H9 (cell line): ENCODE data around the gene DDX27. TPM values are rescaled to one million over a fixed set of nuclear protein-coding genes. Genes with fewer than 3 reads are reported as not detected.

Source experiments
- DNase-seq: peaks from one replicate; pipeline ENCODE4 v3.0.0-alpha.2; 2017
- H2AFZ ChIP-seq: one replicate; pipeline ENCODE4 v1.6.1; 2013; ENCODE audit warnings: mild to moderate bottlenecking, low read length, control low read depth, moderate library complexity
- H2AK5ac ChIP-seq: 2 replicates; pipeline ENCODE4 v1.6.1; 2013; ENCODE audit warnings: low read length, control low read depth, mixed read lengths; ENCODE audit not compliant: insufficient read length
- H2BK120ac ChIP-seq: one replicate; pipeline ENCODE4 v1.6.1; 2013; ENCODE audit warnings: low read depth, mild to moderate bottlenecking, low read length, control low read depth, inconsistent platforms; ENCODE audit not compliant: poor library complexity, severe bottlenecking
- H2BK12ac ChIP-seq: 2 replicates; pipeline ENCODE4 v1.6.1; 2013; ENCODE audit warnings: low read length, control low read depth, mixed read lengths, low read depth; ENCODE audit not compliant: insufficient read length
- H2BK15ac ChIP-seq: 2 replicates; pipeline ENCODE4 v1.6.1; 2013; ENCODE audit warnings: low read depth, low read length, control low read depth
- H2BK20ac ChIP-seq: one replicate; pipeline ENCODE4 v1.6.1; 2013; ENCODE audit warnings: low read depth, mild to moderate bottlenecking, low read length, control low read depth, inconsistent platforms; ENCODE audit not compliant: poor library complexity, severe bottlenecking
- H2BK5ac ChIP-seq: 2 replicates; pipeline ENCODE4 v1.6.1; 2013; ENCODE audit warnings: low read length, control low read depth, mixed read lengths; ENCODE audit not compliant: insufficient read length
- H3K14ac ChIP-seq: 2 replicates; pipeline ENCODE4 v1.6.1; 2013; ENCODE audit warnings: low read length, control low read depth; ENCODE audit not compliant: insufficient read depth
- H3K18ac ChIP-seq: 2 replicates; pipeline ENCODE4 v1.6.1; 2013; ENCODE audit warnings: low read depth, mild to moderate bottlenecking, mixed read lengths, low read length, control low read depth; ENCODE audit not compliant: insufficient read length
- H3K23ac ChIP-seq: 2 replicates; pipeline ENCODE4 v1.6.1; 2013; ENCODE audit warnings: low read length, control low read depth, mixed read lengths, low read depth; ENCODE audit not compliant: insufficient read length
- H3K23me2 ChIP-seq: 2 replicates; pipeline ENCODE4 v1.6.1; 2013; ENCODE audit warnings: low read depth, mild to moderate bottlenecking, mixed read lengths, low read length, control low read depth; ENCODE audit not compliant: insufficient read length, poor library complexity, severe bottlenecking
- H3K27ac ChIP-seq: 2 replicates; pipeline ENCODE4 v1.5.1; 2013; ENCODE audit warnings: low read length, control low read depth, mixed read lengths, low read depth; ENCODE audit not compliant: insufficient read length
- H3K27me3 ChIP-seq: 2 replicates; pipeline ENCODE4 v1.6.1; 2013; ENCODE audit warnings: low read length, control low read depth, inconsistent platforms; ENCODE audit not compliant: insufficient read depth
- H3K4ac ChIP-seq: 2 replicates; pipeline ENCODE4 v1.6.1; 2013; ENCODE audit warnings: low read depth, mild to moderate bottlenecking, control low read depth, inconsistent platforms, low read length, moderate library complexity
- H3K4me1 ChIP-seq: 2 replicates; pipeline ENCODE4 v1.6.1; 2013; ENCODE audit warnings: low read length, control low read depth, inconsistent platforms; ENCODE audit not compliant: insufficient read depth
- H3K4me2 ChIP-seq: 2 replicates; pipeline ENCODE4 v1.6.1; 2013; ENCODE audit warnings: low read length, control low read depth, mixed read lengths; ENCODE audit not compliant: insufficient read length, insufficient read depth
- H3K56ac ChIP-seq: 2 replicates; pipeline ENCODE4 v1.6.1; 2013; ENCODE audit warnings: low read depth, mild to moderate bottlenecking, mixed read lengths, low read length, control low read depth; ENCODE audit not compliant: insufficient read length
- H3K79me1 ChIP-seq: 2 replicates; pipeline ENCODE4 v1.6.1; 2013; ENCODE audit warnings: low read depth, mild to moderate bottlenecking, moderate library complexity, low read length, control low read depth, inconsistent platforms; ENCODE audit not compliant: insufficient read depth, poor library complexity, severe bottlenecking
- H3K79me2 ChIP-seq: 2 replicates; pipeline ENCODE4 v1.6.1; 2013; ENCODE audit warnings: low read length, control low read depth, inconsistent platforms; ENCODE audit not compliant: insufficient read depth
- H3K9ac ChIP-seq: 2 replicates; pipeline ENCODE4 v1.6.1; 2013; ENCODE audit warnings: low read length, control low read depth, mixed read lengths; ENCODE audit not compliant: insufficient read length; ENCODE audit errors: extremely low read depth
- H3K9me3 ChIP-seq: one replicate; pipeline ENCODE4 v1.6.1; 2013; ENCODE audit warnings: low read depth, low read length, inconsistent platforms; ENCODE audit not compliant: control insufficient read depth
- H3T11ph ChIP-seq: one replicate; pipeline ENCODE4 v1.6.1; 2013; ENCODE audit warnings: mild to moderate bottlenecking, low read length, control low read depth, inconsistent platforms
- H4K20me1 ChIP-seq: one replicate; pipeline ENCODE4 v1.6.1; 2013; ENCODE audit not compliant: control insufficient read depth, insufficient read length, insufficient read depth
- H4K5ac ChIP-seq: 2 replicates; pipeline ENCODE4 v1.6.1; 2013; ENCODE audit warnings: low read depth, mild to moderate bottlenecking, mixed read lengths, low read length, control low read depth; ENCODE audit not compliant: insufficient read length
- H4K8ac ChIP-seq: replicated peaks from 2 replicates; pipeline ENCODE4 v1.6.1; 2013; ENCODE audit warnings: low read length, control low read depth, mixed read lengths, low read depth; ENCODE audit not compliant: insufficient read length
- H4K91ac ChIP-seq: 2 replicates; pipeline ENCODE4 v1.6.1; 2013; ENCODE audit warnings: low read depth, mild to moderate bottlenecking, moderate library complexity, mixed read lengths, low read length, control low read depth; ENCODE audit not compliant: insufficient read length
- H3K27ac Mint-ChIP-seq, 3 experiments: 2 replicates in 2 of 3; 3 replicates in 1 of 3; pipeline ENCODE4 v1.8.0; 2020 to 2021; ENCODE audit warnings: mixed read lengths in 3 of 3, mild to moderate bottlenecking in 1 of 3, moderate library complexity in 1 of 3
- H3K27me3 Mint-ChIP-seq: 2 replicates; pipeline ENCODE4 v1.8.0; 2021; ENCODE audit warnings: low read depth, mild to moderate bottlenecking, moderate library complexity, mixed read lengths
- H3K36me3 Mint-ChIP-seq, 3 experiments: 2 replicates in 2 of 3; 3 replicates in 1 of 3; pipeline ENCODE4 v1.8.0; 2020 to 2021; ENCODE audit warnings: low read depth in 3 of 3, mixed read lengths in 3 of 3; ENCODE audit not compliant: insufficient read depth in 1 of 3
- H3K4me1 Mint-ChIP-seq, 2 experiments: 2 replicates each; pipeline ENCODE4 v1.8.0; 2020; ENCODE audit warnings: mixed read lengths in 2 of 2
- H3K4me3 Mint-ChIP-seq, 2 experiments: 2 replicates in 1 of 2; 3 replicates in 1 of 2; pipeline ENCODE4 v1.8.0; 2020 to 2021; ENCODE audit warnings: mild to moderate bottlenecking in 2 of 2, mixed read lengths in 2 of 2, moderate library complexity in 1 of 2
- H3K9me3 Mint-ChIP-seq, 2 experiments: 2 replicates in 1 of 2; 3 replicates in 1 of 2; pipeline ENCODE4 v1.8.0; 2020; ENCODE audit warnings: mild to moderate bottlenecking in 2 of 2, mixed read lengths in 2 of 2, moderate library complexity in 1 of 2
- CTCF ChIP-seq: fragments of 200-600 bp; sonication (generic); conservative IDR thresholded peaks from 3 replicates; pipeline ENCODE4 v1.8.0; 2021; ENCODE audit warnings: antibody characterized with exemption, mild to moderate bottlenecking
- WGBS: extraction: QIAGEN DNeasy Blood & Tissue Kit; methylation state at CpG from one replicate; pipeline ENCODE4 v1.1.7; 2013; ENCODE audit warnings: missing lambda C conversion rate, low lambda C conversion rate, mixed read lengths; ENCODE audit not compliant: insufficient read length; ENCODE audit errors: extremely low coverage; 5-methylcytosine and 5-hydroxymethylcytosine counted together
- total RNA-seq: library from RNA; stranded (reverse); gene quantifications from 2 replicates; pipeline ENCODE4 v1.2.1, GENCODE V29; 2021

DDX27 gene
- total RNA-seq, 1 experiment from 2014 or later, result 46.9 TPM

GRCh38 chr20:49286689-49287551, 67.7 kb downstream of the DDX27 start:
- peak overlapping the region; percentile 16 for H3K4me2 ChIP-seq
- no peaks in the 10 kb centered on the region for H3K9me3 ChIP-seq
- H3K9ac ChIP-seq, result no peak overlapping the region
- no peaks in the 10 kb centered on the region for H4K20me1 ChIP-seq
- peaks cover 5% of the 10 kb centered on the region for H3K27me3 Mint-ChIP-seq
- no peak overlapping the region for H2BK120ac ChIP-seq
- no peaks in the 10 kb centered on the region for H3K79me1 ChIP-seq
- peak overlapping the region; percentile 77 to 95 (median 78); a peak in 6 of 7 replicates for H3K27ac Mint-ChIP-seq
- no peak for TF ChIP-seq CTCF
- no peaks in the 10 kb centered on the region for H3K27me3 ChIP-seq
- no peak overlapping the region for H4K91ac ChIP-seq
- no peak overlapping the region for H2AFZ ChIP-seq
- H4K8ac ChIP-seq, result no peak overlapping the region
- H2BK5ac ChIP-seq, result no peak overlapping the region
- peaks cover 74 to 97% (median 91%) of the 10 kb centered on the region in 3 experiments for H3K36me3 Mint-ChIP-seq
- H3K4ac ChIP-seq, result no peak overlapping the region
- peaks cover 0 to 9% of the 10 kb centered on the region in 2 experiments; a peak in 2 of 5 replicates for H3K9me3 Mint-ChIP-seq
- no peak overlapping the region for H3T11ph ChIP-seq
- H4K5ac ChIP-seq, result no peak overlapping the region
- no peak overlapping the region for H2BK20ac ChIP-seq
- peak overlapping the region; percentile 70 for H3K27ac ChIP-seq
- H3K23me2 ChIP-seq, result peaks cover 11% of the 10 kb centered on the region
- no peak for DNase-seq
- peaks cover 56 to 77% of the 10 kb centered on the region in 2 experiments for H3K4me1 Mint-ChIP-seq
- H3K14ac ChIP-seq, result no peak overlapping the region
- no peak overlapping the region for H3K56ac ChIP-seq
- H2AK5ac ChIP-seq, result no peak overlapping the region
- H3K79me2 ChIP-seq, result peaks cover 33% of the 10 kb centered on the region; the same call in 1 of the 2 replicates
- no peaks in the 10 kb centered on the region for H3K4me1 ChIP-seq
- WGBS, result no CpG with 5 or more reads among the region's 16 CpGs
- no peak overlapping the region for H3K23ac ChIP-seq
- H3K18ac ChIP-seq, result no peak overlapping the region
- H2BK15ac ChIP-seq, result no peak overlapping the region
- peak overlapping the region; percentile 99 for H3K4me3 Mint-ChIP-seq
- H2BK12ac ChIP-seq, result no peak overlapping the region
